ENCODE data around the gene GLT8D2.

- TF ChIP-seq CTCF (IDR thresholded peaks at IDR 0.05; ENCODE audit: poor library complexity): no peak
- TF ChIP-seq EZH2 (IDR thresholded peaks at IDR 0.05; ENCODE audit: borderline replicate concordance): no peak
- no peak for TF ChIP-seq EZH2phosphoT487 (IDR thresholded peaks at IDR 0.05; ENCODE audit: low read depth, severe bottlenecking, unreplicated experiment)
Measured at GRCh38 chr12:104063712-104064030, 13.7 kb upstream of the GLT8D2 start.
